H1 (cell line): Measurements from ENCODE around the gene EHD4. TPM values are rescaled to one million over a fixed set of nuclear protein-coding genes. Genes with fewer than 3 reads are reported as not detected.

Experiments
- CBX8 ChIP-seq: fragments of 300-800, 300-1000 bp; sonication (generic); IDR thresholded peaks from 2 replicates; pipeline ENCODE4 v1.7.1; 2016; ENCODE audit warnings: low read depth, low read length, borderline replicate concordance
- CHD1 ChIP-seq: IDR thresholded peaks from 2 replicates; pipeline ENCODE4 v1.6.1; 2012; ENCODE audit warnings: low read depth, low read length, improper control_type of control experiment
- EP300 ChIP-seq, 2 experiments: IDR thresholded peaks; 1 replicate in 1 of 2; 2 replicates in 1 of 2; pipeline ENCODE4 v1.6.1; 2011 to 2012; ENCODE audit warnings: low read depth in 2 of 2, low read length in 2 of 2, mild to moderate bottlenecking in 2 of 2, borderline replicate concordance in 1 of 2, inconsistent platforms in 1 of 2, moderate library complexity in 1 of 2
- JUND ChIP-seq: IDR thresholded peaks from 2 replicates; pipeline ENCODE4 v1.6.1; 2011; ENCODE audit warnings: mild to moderate bottlenecking, improper control_type of control experiment, low read length
- TAF1 ChIP-seq: IDR thresholded peaks from 2 replicates; pipeline ENCODE4 v1.6.1; 2011; ENCODE audit warnings: mild to moderate bottlenecking, low read depth, low read length
- YY1 ChIP-seq: IDR thresholded peaks from 2 replicates; pipeline ENCODE4 v1.6.1; 2011; ENCODE audit warnings: low read depth, mild to moderate bottlenecking, low read length
- polyA plus RNA-seq, 7 experiments: library from polyadenylated mRNA; depleted of rRNA in 3 of 7; stranded (reverse) in 5 of 7; unstranded in 2 of 7; fragments of >200 nt in 5 of 7; fragments of 200-250 nt in 2 of 7; gene quantifications; 1 replicate in 5 of 7; 2 replicates in 1 of 7; 4 replicates in 1 of 7; pipeline versions ENCODE4 v1.2.1 to v1.2.3, GENCODE V29; 2011 to 2013; ENCODE audit warnings: missing spikeins in 2 of 7, mixed read lengths in 2 of 7
- total RNA-seq: library from RNA; stranded (reverse); fragmentation: NEBNext Ultra II Directional; extraction: Animal tissue kit (Norgen Biotek cat#: 25700); gene quantifications from 2 replicates; pipeline ENCODE4 v1.2.1, GENCODE V29; 2021

The EHD4 gene
- total and polyA plus RNA-seq, 2 of the 8 experiments (the other 6 are each of a cell fraction or from before 2014, with no cell fraction given), result 17.5 to 24.5 TPM

- TF ChIP-seq TAF1, result no peak
- TF ChIP-seq CBX8, result no peak
- TF ChIP-seq EP300 (IDR thresholded peaks at IDR 0.05; ENCODE audit: borderline replicate concordance in 1 of 2, low read depth in 2 of 2, low read length in 2 of 2), result no peak
- no peak for TF ChIP-seq JUND
- TF ChIP-seq CHD1, result no peak
- no peak for TF ChIP-seq YY1
Measured at GRCh38 chr15:41900526-41901380, 71.6 kb downstream of the EHD4 start (continued).
